ENCODE measurements around the gene WDR5.

Gene WDR5

GRCh38 chr9:134174526-134175290, 38.8 kb downstream of the WDR5 start:
- no peak for DNase-seq (ENCODE audit: low read depth)

DNA sequence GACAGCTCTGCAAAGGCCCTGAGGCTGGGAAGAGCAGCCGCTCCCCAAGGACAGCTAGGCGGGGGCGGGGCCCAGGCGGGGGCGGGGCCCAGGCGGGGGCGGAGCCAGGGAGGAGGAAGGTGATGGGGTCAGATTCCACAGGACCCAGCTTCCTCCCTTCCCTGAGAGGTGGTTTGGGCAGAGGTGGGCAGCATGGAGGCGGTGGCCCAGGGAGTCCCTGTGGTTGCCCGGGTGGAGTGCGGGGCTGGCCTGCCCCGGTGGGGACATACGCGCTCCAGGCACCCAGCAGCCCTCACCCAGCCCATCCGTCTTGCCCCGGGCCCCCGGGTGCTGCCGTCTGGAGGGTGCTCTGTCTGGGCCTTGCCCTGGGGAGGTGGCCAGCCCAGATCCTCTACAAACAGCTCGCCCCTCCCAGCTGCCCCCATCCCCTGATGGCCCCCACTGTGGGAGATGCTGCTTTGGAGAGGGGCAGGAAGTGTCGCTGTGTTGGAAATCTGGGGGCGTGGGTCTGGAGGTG, 39.5 kb downstream of the WDR5 start:
- peak; percentile 15 for DNase-seq (ENCODE audit: low read depth)

GRCh38 chr9:134175808-134176598, 40.1 kb downstream of the WDR5 start:
- DNase-seq (ENCODE audit: low read depth), result no peak

- DNase-seq (ENCODE audit: low read depth), result no peak
Observed at GRCh38 chr9:134176599-134176968, 40.7 kb downstream of the WDR5 start.

GRCh38 chr9:134177186-134177585, 41.3 kb downstream of the WDR5 start:
- no peak for DNase-seq (ENCODE audit: low read depth)

- no peak for DNase-seq (ENCODE audit: low read depth)
Observed at GRCh38 chr9:134177624-134178393, 41.9 kb downstream of the WDR5 start.

GRCh38 chr9:134178394-134178767, 42.5 kb downstream of the WDR5 start:
- DNase-seq (ENCODE audit: low read depth), result no peak

DNA sequence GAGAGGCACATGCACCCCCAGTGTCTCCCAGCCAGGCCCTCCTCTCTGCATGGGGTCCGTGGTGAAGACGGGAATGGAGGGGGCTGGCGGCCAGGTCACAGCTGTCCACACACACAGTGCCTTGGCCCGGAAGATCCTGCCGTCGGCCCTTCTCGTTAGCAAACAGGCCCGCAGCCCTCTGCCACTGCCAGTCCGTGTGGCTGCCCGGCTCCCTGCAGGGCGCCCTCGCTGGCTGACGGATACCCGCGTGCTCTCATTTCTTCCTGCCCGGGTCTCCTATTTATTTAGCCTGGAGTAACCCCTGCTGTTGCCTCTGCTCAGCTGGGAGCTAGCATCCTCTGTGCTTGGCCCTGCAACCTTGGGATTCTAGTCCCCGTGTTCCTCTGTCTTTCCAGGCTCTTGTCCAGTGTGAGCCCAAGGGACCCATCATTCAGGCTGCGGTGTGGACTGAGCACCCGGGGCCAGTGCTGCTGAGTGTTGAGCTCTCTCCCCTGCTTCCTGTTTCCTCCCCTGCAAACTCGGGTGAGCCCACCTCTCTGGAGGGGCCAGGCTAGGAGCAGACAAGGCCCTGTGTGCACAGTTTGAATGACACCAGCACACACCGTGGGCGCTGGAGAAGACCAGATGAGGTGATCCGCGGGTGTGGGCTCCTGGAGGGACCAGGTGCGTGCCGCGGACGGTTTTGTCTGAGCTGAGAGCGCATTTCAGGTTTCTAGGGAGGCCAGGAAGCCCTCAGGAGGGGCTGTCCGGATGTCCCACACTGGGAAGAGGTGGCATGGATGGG, 43.1 kb downstream of the WDR5 start:
- DNase-seq (ENCODE audit: low read depth), result no peak

DNA sequence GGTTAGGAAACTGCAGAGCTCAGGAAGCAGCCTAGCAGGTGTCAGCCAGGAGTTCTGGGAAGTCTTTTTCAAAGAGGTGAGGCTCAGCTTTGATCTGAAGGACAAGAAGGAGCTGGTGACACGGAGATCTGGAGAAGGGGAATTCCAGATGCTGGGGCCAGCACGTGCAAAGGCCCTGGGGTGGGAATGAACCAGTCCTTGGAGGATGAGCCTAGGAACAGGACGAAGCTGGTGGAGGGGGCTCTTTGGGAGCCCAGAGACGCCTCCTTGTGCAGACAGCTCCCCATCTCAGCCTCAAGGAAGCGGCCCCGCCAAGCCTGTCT, 43.7 kb downstream of the WDR5 start:
- no peak for DNase-seq (ENCODE audit: low read depth)

GRCh38 chr9:134179918-134180785, 44.3 kb downstream of the WDR5 start:
- no peak for DNase-seq (ENCODE audit: low read depth)

- no peak for DNase-seq (ENCODE audit: low read depth)
Observed at GRCh38 chr9:134180786-134181647, 45.1 kb downstream of the WDR5 start.

DNA sequence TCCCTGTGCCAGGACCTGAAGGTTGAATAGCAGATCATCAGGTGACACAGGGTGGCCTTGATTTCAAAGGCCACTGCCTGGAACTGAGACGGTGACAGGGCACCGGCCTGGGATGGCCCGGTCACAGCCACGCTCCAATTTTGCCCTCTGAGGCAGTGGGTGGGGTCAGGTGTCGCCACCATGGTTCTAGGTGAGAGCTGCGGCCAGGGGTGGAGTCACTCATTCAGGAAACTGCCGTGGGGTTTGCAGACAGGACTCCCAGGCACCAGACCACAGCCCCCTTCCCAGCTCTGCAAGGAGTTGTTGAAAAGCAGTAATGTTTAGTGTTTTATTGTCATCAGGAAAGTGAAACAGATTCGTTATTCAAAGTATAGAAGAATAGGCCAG, 45.8 kb downstream of the WDR5 start:
- no peak for DNase-seq (ENCODE audit: low read depth)

DNA sequence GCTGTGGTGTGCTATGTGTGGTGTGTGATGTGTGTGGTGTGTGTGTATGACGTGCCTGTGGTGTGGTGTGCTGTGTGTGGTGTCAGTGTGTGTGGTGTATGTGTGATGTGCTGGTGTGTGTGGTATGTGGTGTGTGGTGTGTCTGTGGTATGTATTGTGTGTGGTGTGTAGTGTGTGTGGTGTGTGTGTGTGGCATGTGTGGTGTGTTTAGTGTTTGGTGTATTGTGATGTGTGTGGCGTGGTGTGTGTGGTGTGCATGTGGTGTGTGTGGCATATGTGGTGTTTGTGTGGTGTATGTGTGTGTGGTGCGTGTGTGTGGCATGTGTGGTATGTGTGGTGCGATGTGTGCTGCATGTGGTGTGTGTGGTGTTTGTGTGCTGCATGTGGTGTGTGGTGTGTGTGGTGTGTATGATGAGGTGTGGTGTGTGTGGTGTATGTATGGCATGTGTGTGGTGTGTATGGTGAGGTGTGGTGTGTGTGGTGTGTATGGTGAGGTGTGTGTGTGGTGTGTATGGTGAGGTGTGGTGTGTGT, 46.7 kb downstream of the WDR5 start:
- no peak for DNase-seq (ENCODE audit: low read depth)

GRCh38 chr9:134185536-134186011, 49.7 kb downstream of the WDR5 start:
- DNase-seq (ENCODE audit: low read depth), result peak; percentile 11

- DNase-seq (ENCODE audit: low read depth), result no peak
Observed at GRCh38 chr9:134186471-134187109, 50.7 kb downstream of the WDR5 start.

DNA sequence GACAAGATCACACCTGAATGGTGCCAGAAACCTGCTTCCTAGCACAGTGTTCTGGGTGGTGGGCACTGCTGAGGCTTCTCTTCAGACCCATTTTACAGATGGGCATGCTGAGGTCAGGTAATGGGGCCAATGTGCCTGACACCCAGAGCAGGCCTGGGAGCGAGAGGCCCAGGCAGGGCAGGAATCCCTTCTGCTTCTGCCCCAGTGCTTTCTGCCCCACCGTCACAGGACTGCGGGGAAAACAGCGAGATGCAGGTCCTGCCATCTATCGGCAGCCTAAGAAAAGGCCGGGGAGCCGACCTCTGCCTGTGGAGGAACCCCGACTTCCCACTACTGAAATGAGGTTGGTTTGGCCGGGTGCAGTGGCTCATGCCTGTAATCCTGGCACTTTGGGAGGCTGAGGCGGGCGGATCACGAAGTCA, 51.2 kb downstream of the WDR5 start:
- no peak for DNase-seq (ENCODE audit: low read depth)

DNA sequence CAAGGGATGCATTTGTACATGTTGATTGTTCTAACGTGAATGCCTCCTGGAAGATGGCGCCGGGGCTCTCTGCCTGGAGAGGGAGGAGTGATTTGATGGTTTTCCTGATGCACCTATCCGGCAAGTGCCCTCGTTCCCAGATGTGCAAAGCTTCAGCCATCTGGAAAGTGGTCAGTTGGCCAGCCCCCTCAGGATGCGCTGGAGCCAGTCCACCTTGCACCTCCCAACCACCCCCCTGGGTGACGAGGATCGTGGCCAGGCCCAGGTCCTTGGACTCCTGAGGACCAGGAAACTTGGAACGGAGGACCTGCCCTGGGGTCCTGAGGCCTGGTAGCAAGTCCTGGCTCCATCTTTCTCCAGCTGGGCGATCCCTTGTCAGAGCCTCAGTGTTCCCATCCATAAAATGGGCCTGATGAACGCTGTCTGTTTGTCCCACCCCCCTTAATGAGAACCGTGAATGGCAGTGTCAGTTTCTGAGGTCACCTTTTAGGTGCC, 52.1 kb downstream of the WDR5 start:
- no peak for DNase-seq (ENCODE audit: low read depth)

DNA sequence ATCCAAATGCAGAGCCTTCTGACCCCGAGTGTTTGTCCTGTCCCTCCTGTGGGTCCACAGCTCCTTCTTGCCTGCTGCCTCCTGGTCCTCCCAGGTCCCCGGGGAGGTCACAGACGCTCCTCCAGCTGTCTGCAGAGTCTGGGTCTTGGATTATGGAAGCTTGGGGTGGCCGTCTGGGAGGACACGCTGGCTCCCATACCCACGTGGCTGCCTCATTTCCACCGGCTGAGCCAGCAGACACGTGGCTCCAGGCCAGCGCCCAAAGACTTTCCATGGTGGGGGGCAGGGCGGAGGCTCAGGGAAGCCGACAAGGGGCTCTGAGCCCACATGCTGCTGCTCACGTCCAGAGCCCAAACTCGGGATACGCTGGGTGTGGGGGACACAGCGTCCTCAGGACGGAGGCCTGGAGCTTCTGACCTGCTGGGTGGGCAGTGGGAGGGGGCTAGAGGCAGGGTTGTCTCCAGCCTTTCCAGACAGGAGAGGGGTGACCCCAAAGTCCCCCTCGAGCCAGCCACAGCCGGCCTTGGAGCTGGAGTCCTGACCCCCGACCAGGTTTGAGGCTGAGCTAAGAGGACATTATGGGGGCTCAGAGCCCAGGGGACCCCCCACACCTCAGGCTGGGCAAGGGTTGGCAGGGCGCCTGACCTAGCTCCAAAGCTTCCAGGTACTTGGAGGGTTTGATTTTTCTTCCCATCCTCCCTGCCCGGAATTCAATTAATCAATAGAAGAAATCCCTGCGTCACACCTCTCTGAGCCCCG, 52.7 kb downstream of the WDR5 start:
- no peak for DNase-seq (ENCODE audit: low read depth)
